WTC11 (cell line): ENCODE measurements around the gene ELMOD1. TPM values are rescaled to one million over a fixed set of nuclear protein-coding genes. Genes with fewer than 3 reads are reported as not detected.

Experiments
- ATAC-seq: fragments of 200-7000 bp; cut with Tn5 transposase; 2 replicates; pipeline ENCODE4 v1.10.0; 2021; ENCODE audit warnings: mild to moderate bottlenecking, moderate library complexity
- CTCF ChIA-PET: fragments of 300-600 bp; sonication (Branson Sonifier 250); formaldehyde crosslinking; loops from one replicate; lab custom pipeline; 2021; ENCODE audit warnings: antibody characterized with exemption; lab: Charles Lee
- POLR2A ChIA-PET: fragments of 350-600 bp; sonication (Branson Sonifier 250); formaldehyde crosslinking; loops from one replicate; lab custom pipeline; 2021; ENCODE audit warnings: antibody characterized with exemption; lab: Charles Lee
- DNase-seq: peaks from one replicate; pipeline ENCODE4 v3.0.0; 2021; ENCODE audit warnings: low spot score
- H3K27ac Mint-ChIP-seq: 2 replicates; pipeline ENCODE4 v1.8.0; 2021; ENCODE audit warnings: mixed read lengths
- H3K27me3 Mint-ChIP-seq: 2 replicates; pipeline ENCODE4 v1.8.0; 2021; ENCODE audit warnings: low read depth, mild to moderate bottlenecking, moderate library complexity, mixed read lengths
- H3K36me3 Mint-ChIP-seq: 2 replicates; pipeline ENCODE4 v1.8.0; 2021; ENCODE audit warnings: mixed read lengths
- H3K4me1 Mint-ChIP-seq: 2 replicates; pipeline ENCODE4 v1.8.0; 2022; ENCODE audit warnings: mixed read lengths
- H3K4me3 Mint-ChIP-seq: 2 replicates; pipeline ENCODE4 v1.8.0; 2021; ENCODE audit warnings: mild to moderate bottlenecking, moderate library complexity, mixed read lengths
- H3K9me3 Mint-ChIP-seq: 2 replicates; pipeline ENCODE4 v1.8.0; 2021; ENCODE audit warnings: mixed read lengths
- CTCF ChIP-seq: fragments of 200-600 bp; IDR thresholded peaks from 2 replicates; pipeline ENCODE4 v1.8.0; 2022; ENCODE audit warnings: antibody characterized with exemption
- ESRRA ChIP-seq: sonication (generic); formaldehyde crosslinking; IDR thresholded peaks from 2 replicates; pipeline ENCODE4 v1.8.1; 2022; ENCODE audit warnings: mild to moderate bottlenecking, missing genetic modification reagents, borderline replicate concordance
- FOXJ3 ChIP-seq: sonication (generic); formaldehyde crosslinking; IDR thresholded peaks from 2 replicates; pipeline ENCODE4 v1.9.0; 2021; ENCODE audit warnings: missing genetic modification reagents, mild to moderate bottlenecking, borderline replicate concordance
- HMGA2 ChIP-seq: fragments of 250-450 bp; sonication (Bioruptor Pico); IDR thresholded peaks from 2 replicates; pipeline ENCODE4 v1.4.0; 2021; ENCODE audit warnings: mild to moderate bottlenecking, moderate library complexity
- IRF2 ChIP-seq: sonication (generic); formaldehyde crosslinking; IDR thresholded peaks from 2 replicates; pipeline ENCODE4 v1.8.0; 2022; ENCODE audit warnings: low read depth, missing genetic modification reagents, borderline replicate concordance
- KAT7 ChIP-seq: sonication (generic); formaldehyde crosslinking; IDR thresholded peaks from 2 replicates; pipeline ENCODE4 v1.8.1; 2023; ENCODE audit warnings: missing genetic modification reagents, mild to moderate bottlenecking, borderline replicate concordance
- MAX ChIP-seq: sonication (generic); formaldehyde crosslinking; IDR thresholded peaks from 2 replicates; pipeline ENCODE4 v1.8.0; 2022; ENCODE audit warnings: mild to moderate bottlenecking, missing genetic modification reagents
- NR3C1 ChIP-seq: sonication (generic); formaldehyde crosslinking; conservative IDR thresholded peaks from 2 replicates; pipeline ENCODE4 v1.8.1; 2023; ENCODE audit warnings: low read depth, mild to moderate bottlenecking, missing genetic modification reagents
- SMAD3 ChIP-seq: sonication (generic); formaldehyde crosslinking; IDR thresholded peaks from 2 replicates; pipeline ENCODE4 v1.8.0; 2022; ENCODE audit warnings: missing genetic modification reagents, mild to moderate bottlenecking, borderline replicate concordance
- SMAD4 ChIP-seq: sonication (generic); formaldehyde crosslinking; IDR thresholded peaks from 2 replicates; pipeline ENCODE4 v1.8.0; 2022; ENCODE audit warnings: mild to moderate bottlenecking, missing genetic modification reagents
- TCF7 ChIP-seq: sonication (generic); formaldehyde crosslinking; IDR thresholded peaks from 2 replicates; pipeline ENCODE4 v1.8.0; 2022; ENCODE audit warnings: mild to moderate bottlenecking, low read depth, missing genetic modification reagents, moderate library complexity
- TEAD1 ChIP-seq: sonication (generic); formaldehyde crosslinking; IDR thresholded peaks from 2 replicates; pipeline ENCODE4 v1.8.0; 2022; ENCODE audit warnings: mild to moderate bottlenecking, missing genetic modification reagents
- ZMAT4 ChIP-seq: fragments of 250-450 bp; sonication (Bioruptor Pico); IDR thresholded peaks from 2 replicates; pipeline ENCODE4 v1.9.0; 2021; ENCODE audit warnings: mild to moderate bottlenecking
- ZNF317 ChIP-seq: sonication (generic); formaldehyde crosslinking; IDR thresholded peaks from 2 replicates; pipeline ENCODE4 v1.8.1; 2023; ENCODE audit warnings: low read depth, mild to moderate bottlenecking, moderate library complexity, missing genetic modification reagents, borderline replicate concordance
- ZNF396 ChIP-seq: fragments of 250-450 bp; sonication (Bioruptor Pico); IDR thresholded peaks from 2 replicates; pipeline ENCODE4 v1.8.0; 2021; ENCODE audit warnings: mild to moderate bottlenecking, moderate library complexity, borderline replicate concordance
- ZNF416 ChIP-seq: fragments of 250-450 bp; sonication (Bioruptor Pico); IDR thresholded peaks from 2 replicates; pipeline ENCODE4 v1.9.0; 2021; ENCODE audit warnings: mild to moderate bottlenecking, inconsistent platforms
- ZNF425 ChIP-seq: fragments of 250-450 bp; sonication (Bioruptor Pico); conservative IDR thresholded peaks from 2 replicates; pipeline ENCODE4 v1.9.0; 2021; ENCODE audit warnings: mild to moderate bottlenecking
- total RNA-seq: library from RNA; stranded (reverse); gene quantifications from 3 replicates; pipeline ENCODE4 v1.2.3, GENCODE V29; 2021
- TF ChIP-seq, protein P1 (sequence below): sonication (generic); formaldehyde crosslinking; IDR thresholded peaks from 2 replicates; pipeline ENCODE4 v1.8.0; 2023; ENCODE audit warnings: mild to moderate bottlenecking, missing genetic modification reagents
- TF ChIP-seq, protein P2 (sequence below): fragments of 250-450 bp; sonication (Bioruptor Pico); IDR thresholded peaks from 2 replicates; pipeline ENCODE4 v1.9.0; 2021; ENCODE audit warnings: mild to moderate bottlenecking

Gene ELMOD1
- total RNA-seq, 1 experiment from 2014 or later = 2.3 TPM

- H3K36me3 Mint-ChIP-seq = 0 out of 2 replicates have a peak, but pooled peaks cover 5% of the 10 kb centered on the region
- TF ChIP-seq ZNF425 (CRISPR knock-in tag) = no peak
- TF ChIP-seq, protein P1, sequence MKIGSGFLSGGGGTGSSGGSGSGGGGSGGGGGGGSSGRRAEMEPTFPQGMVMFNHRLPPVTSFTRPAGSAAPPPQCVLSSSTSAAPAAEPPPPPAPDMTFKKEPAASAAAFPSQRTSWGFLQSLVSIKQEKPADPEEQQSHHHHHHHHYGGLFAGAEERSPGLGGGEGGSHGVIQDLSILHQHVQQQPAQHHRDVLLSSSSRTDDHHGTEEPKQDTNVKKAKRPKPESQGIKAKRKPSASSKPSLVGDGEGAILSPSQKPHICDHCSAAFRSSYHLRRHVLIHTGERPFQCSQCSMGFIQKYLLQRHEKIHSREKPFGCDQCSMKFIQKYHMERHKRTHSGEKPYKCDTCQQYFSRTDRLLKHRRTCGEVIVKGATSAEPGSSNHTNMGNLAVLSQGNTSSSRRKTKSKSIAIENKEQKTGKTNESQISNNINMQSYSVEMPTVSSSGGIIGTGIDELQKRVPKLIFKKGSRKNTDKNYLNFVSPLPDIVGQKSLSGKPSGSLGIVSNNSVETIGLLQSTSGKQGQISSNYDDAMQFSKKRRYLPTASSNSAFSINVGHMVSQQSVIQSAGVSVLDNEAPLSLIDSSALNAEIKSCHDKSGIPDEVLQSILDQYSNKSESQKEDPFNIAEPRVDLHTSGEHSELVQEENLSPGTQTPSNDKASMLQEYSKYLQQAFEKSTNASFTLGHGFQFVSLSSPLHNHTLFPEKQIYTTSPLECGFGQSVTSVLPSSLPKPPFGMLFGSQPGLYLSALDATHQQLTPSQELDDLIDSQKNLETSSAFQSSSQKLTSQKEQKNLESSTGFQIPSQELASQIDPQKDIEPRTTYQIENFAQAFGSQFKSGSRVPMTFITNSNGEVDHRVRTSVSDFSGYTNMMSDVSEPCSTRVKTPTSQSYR (CRISPR knock-in tag) = no peak
- no peak for TF ChIP-seq KAT7 (CRISPR knock-in tag)
- no peak for TF ChIP-seq NR3C1
- no peak for TF ChIP-seq CTCF
- no peak for TF ChIP-seq TCF7 (CRISPR knock-in tag)
- no peak for TF ChIP-seq MAX (CRISPR knock-in tag)
- H3K4me3 Mint-ChIP-seq = no peak overlapping the region
- CTCF ChIA-PET = no interaction called here
- no peak overlapping the region for H3K27ac Mint-ChIP-seq
- H3K4me1 Mint-ChIP-seq = peaks cover 22% of the 10 kb centered on the region
- no peaks in the 10 kb centered on the region for H3K9me3 Mint-ChIP-seq
- DNase-seq = no peak
- no peaks in the 10 kb centered on the region for H3K27me3 Mint-ChIP-seq
- ATAC-seq = no peak
- POLR2A ChIA-PET = no interaction called here
These were observed 29.3 kb upstream of the ELMOD1 start for GRCh38 chr11:107561688-107562087.

DNA sequence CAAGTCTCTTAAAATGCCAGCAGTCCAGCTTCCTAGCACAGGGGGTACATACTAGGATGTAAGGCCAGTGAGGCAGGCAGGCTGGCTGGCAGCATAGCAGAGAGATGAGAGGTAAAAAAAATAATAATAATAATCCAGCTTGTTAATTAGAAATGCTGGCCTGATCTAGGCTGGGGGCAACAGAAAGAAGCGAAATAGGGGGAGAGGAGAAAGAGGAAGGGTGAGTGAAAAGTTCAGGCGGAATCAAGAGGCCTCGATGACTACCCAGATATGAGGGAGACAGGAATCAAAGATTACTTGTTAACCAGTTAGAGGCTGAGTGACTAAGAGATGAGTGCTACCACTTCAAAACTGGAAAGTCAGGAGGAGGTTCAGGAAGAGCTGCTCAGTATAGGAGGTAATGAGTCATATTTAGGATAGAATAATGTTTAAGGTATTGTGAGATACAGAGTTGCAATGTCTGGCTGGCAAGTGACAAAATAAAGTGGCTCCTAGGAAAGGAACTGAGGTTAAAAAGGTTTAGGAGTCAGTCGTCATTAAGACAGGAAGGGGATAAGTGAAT is 28.2 kb upstream of the ELMOD1 start:
- ChIA-PET CTCF (interaction anchor here (0.9 to 5.6 kb wide), 5 partner anchors 14 to 208 kb away, joined by 3 to 38 read pairs (median 6); no protein-coding TSS in a partner anchor), POLR2A (no interaction called here)
- Mint-ChIP-seq H3K36me3 (0 out of 2 replicates have a peak, but pooled peaks cover 5% of the 10 kb centered on the region), H3K4me1 (peaks cover 22% of the 10 kb centered on the region), H3K27ac (no peak overlapping the region), H3K27me3 (no peaks in the 10 kb centered on the region), H3K9me3 (no peaks in the 10 kb centered on the region), H3K4me3 (no peak overlapping the region)
- TF ChIP-seq SMAD4 (CRISPR knock-in tag) (no peak), SMAD3 (CRISPR knock-in tag) (no peak), IRF2 (no peak), ZMAT4 (CRISPR knock-in tag) (no peak), TEAD1 (no peak), HMGA2 (CRISPR knock-in tag) (no peak), FOXJ3 (no peak), ZNF396 (no peak), ESRRA (CRISPR knock-in tag) (no peak), ZNF416 (CRISPR knock-in tag) (no peak), ZNF317 (no peak), CTCF (no peak)
- TF ChIP-seq, protein P2, sequence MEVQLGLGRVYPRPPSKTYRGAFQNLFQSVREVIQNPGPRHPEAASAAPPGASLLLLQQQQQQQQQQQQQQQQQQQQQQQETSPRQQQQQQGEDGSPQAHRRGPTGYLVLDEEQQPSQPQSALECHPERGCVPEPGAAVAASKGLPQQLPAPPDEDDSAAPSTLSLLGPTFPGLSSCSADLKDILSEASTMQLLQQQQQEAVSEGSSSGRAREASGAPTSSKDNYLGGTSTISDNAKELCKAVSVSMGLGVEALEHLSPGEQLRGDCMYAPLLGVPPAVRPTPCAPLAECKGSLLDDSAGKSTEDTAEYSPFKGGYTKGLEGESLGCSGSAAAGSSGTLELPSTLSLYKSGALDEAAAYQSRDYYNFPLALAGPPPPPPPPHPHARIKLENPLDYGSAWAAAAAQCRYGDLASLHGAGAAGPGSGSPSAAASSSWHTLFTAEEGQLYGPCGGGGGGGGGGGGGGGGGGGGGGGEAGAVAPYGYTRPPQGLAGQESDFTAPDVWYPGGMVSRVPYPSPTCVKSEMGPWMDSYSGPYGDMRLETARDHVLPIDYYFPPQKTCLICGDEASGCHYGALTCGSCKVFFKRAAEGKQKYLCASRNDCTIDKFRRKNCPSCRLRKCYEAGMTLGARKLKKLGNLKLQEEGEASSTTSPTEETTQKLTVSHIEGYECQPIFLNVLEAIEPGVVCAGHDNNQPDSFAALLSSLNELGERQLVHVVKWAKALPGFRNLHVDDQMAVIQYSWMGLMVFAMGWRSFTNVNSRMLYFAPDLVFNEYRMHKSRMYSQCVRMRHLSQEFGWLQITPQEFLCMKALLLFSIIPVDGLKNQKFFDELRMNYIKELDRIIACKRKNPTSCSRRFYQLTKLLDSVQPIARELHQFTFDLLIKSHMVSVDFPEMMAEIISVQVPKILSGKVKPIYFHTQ (CRISPR knock-in tag) = no peak
- ATAC-seq = no peak
- no peak for DNase-seq
